BE2C (cell line): ENCODE results near the gene TPD52L1.

Experiments
- DNase-seq: peaks from one replicate; pipeline ENCODE4 v3.0.0-alpha.2; 2020
- H3K27me3 ChIP-seq: fragments of 250-450 bp; sonication (Bioruptor Pico); 2 replicates; pipeline ENCODE4 v1.5.1; 2020; ENCODE audit warnings: mild to moderate bottlenecking
- H3K36me3 ChIP-seq: fragments of 250-450 bp; sonication (Bioruptor Pico); 2 replicates; pipeline ENCODE4 v1.5.1; 2020; ENCODE audit warnings: mild to moderate bottlenecking
- H3K4me1 ChIP-seq: fragments of 250-450 bp; sonication (Bioruptor Pico); 2 replicates; pipeline ENCODE4 v1.5.1; 2020
- H3K4me3 ChIP-seq: 2 replicates; pipeline ENCODE4 v1.5.1; 2011; ENCODE audit warnings: low read depth, low read length
- H3K9me3 ChIP-seq: fragments of 250-450 bp; sonication (Bioruptor Pico); 2 replicates; pipeline ENCODE4 v1.5.1; 2020
- TF ChIP-seq, protein P1 (sequence below): IDR thresholded peaks from 2 replicates; pipeline ENCODE4 v1.5.1; 2012; ENCODE audit warnings: mild to moderate bottlenecking, low read depth, low read length

Gene TPD52L1

DNA sequence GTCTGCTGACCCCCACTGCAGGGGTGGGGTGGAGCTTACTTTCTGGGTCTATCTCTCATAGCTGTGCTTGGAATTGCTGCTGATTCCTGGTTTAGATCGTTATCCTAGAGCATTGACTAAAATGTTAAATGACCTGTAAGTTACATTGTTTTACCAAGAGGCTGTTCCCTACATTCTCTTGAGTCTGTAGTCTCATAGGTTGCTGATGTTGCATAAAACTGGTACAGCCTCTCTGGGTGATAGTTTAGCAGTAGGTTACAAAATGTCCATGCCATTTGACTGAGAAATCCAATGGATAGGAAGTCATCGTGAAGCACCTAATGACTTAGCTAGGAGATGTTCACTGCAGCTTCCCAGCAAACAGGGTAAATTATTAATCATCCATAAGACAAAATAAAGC is 62.4 kb downstream of the TPD52L1 start:
- no peaks in the 10 kb centered on the region for H3K9me3 ChIP-seq
- TF ChIP-seq, protein P1, sequence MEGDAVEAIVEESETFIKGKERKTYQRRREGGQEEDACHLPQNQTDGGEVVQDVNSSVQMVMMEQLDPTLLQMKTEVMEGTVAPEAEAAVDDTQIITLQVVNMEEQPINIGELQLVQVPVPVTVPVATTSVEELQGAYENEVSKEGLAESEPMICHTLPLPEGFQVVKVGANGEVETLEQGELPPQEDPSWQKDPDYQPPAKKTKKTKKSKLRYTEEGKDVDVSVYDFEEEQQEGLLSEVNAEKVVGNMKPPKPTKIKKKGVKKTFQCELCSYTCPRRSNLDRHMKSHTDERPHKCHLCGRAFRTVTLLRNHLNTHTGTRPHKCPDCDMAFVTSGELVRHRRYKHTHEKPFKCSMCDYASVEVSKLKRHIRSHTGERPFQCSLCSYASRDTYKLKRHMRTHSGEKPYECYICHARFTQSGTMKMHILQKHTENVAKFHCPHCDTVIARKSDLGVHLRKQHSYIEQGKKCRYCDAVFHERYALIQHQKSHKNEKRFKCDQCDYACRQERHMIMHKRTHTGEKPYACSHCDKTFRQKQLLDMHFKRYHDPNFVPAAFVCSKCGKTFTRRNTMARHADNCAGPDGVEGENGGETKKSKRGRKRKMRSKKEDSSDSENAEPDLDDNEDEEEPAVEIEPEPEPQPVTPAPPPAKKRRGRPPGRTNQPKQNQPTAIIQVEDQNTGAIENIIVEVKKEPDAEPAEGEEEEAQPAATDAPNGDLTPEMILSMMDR, result no peak
- H3K36me3 ChIP-seq, result no peaks in the 10 kb centered on the region
- no peaks in the 10 kb centered on the region for H3K4me1 ChIP-seq
- no peak overlapping the region for H3K4me3 ChIP-seq
- H3K27me3 ChIP-seq, result peaks cover 18% of the 10 kb centered on the region
- no peak for DNase-seq

DNA sequence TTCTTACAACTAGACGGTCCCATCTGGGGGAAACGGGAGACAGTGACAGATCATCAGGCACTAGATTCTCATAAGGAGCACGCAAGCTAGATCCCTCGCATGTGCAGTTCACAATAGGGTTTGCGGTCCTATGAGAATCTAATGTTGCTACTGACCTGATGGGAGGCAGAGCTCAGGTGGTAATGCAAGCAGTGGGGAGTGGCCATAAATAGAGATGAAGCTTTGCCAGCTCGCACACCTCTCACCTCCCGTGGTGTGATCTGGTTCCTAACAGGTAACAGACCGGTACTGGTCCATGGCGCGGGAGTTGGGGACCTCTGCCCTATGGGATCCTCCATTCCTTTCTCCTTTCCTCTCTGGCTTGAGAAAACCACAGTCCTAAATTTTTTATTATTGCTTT is 63.8 kb downstream of the TPD52L1 start:
- no peaks in the 10 kb centered on the region for H3K9me3 ChIP-seq
- no peak for DNase-seq
- H3K4me3 ChIP-seq, result no peak overlapping the region
- H3K36me3 ChIP-seq, result no peaks in the 10 kb centered on the region
- H3K4me1 ChIP-seq, result no peaks in the 10 kb centered on the region
- peaks cover 18% of the 10 kb centered on the region for H3K27me3 ChIP-seq
- TF ChIP-seq, protein P1, result no peak

GRCh38 chr6:125217992-125218391 is 64.4 kb downstream of the TPD52L1 start:
- H3K4me3 ChIP-seq, result no peak overlapping the region
- H3K9me3 ChIP-seq, result no peaks in the 10 kb centered on the region
- TF ChIP-seq, protein P1, result no peak
- H3K4me1 ChIP-seq, result no peaks in the 10 kb centered on the region
- peaks cover 18% of the 10 kb centered on the region for H3K27me3 ChIP-seq
- no peaks in the 10 kb centered on the region for H3K36me3 ChIP-seq
- DNase-seq, result no peak

GRCh38 chr6:125219361-125219895 is 65.9 kb downstream of the TPD52L1 start:
- no peak for DNase-seq
- no peaks in the 10 kb centered on the region for H3K36me3 ChIP-seq

GRCh38 chr6:125220712-125221111 is 67.1 kb downstream of the TPD52L1 start:
- no peak for DNase-seq
- H3K36me3 ChIP-seq, result no peaks in the 10 kb centered on the region
- H3K4me1 ChIP-seq, result no peaks in the 10 kb centered on the region
- peaks cover 11% of the 10 kb centered on the region for H3K27me3 ChIP-seq
- no peaks in the 10 kb centered on the region for H3K9me3 ChIP-seq
- TF ChIP-seq, protein P1, result no peak
- H3K4me3 ChIP-seq, result no peak overlapping the region

More at GRCh38 chr6:125219361-125219895, 65.9 kb downstream of the TPD52L1 start:
- Histone ChIP-seq H3K4me3 (no peak overlapping the region), H3K9me3 (no peaks in the 10 kb centered on the region), H3K27me3 (peaks cover 18% of the 10 kb centered on the region), H3K4me1 (no peaks in the 10 kb centered on the region)
- TF ChIP-seq, protein P1, result no peak

GRCh38 chr6:125222531-125223455 is 69.2 kb downstream of the TPD52L1 start:
- DNase-seq, result no peak
- no peaks in the 10 kb centered on the region for H3K9me3 ChIP-seq
- no peaks in the 10 kb centered on the region for H3K4me1 ChIP-seq
- H3K27me3 ChIP-seq, result peaks cover 6% of the 10 kb centered on the region
- H3K4me3 ChIP-seq, result no peak overlapping the region
- TF ChIP-seq, protein P1, result no peak
- no peaks in the 10 kb centered on the region for H3K36me3 ChIP-seq
